ENCODE data around the gene PKNOX1.
"Not testable (repeated sequence)": the region's sequence is repeated elsewhere in the genome, so short reads cannot be mapped to it uniquely, and the experiment has no call there.

- TF ChIP-seq CTCF, POLR2A (IDR thresholded peaks at IDR 0.05): not testable (repeated sequence)
Observed at GRCh38 chr21:43074401-43075169, 100.2 kb downstream of the PKNOX1 start.

Measured in esophagus squamous epithelium (tissue), 4 donors.